SK-N-SH treated with all-trans-retinoic acid at 6 μM for 48 hours (cell line): Measurements from ENCODE around the gene GSS.

Experiments
- ATAC-seq: fragments of 200-7000 bp; cut with Tn5 transposase; 3 replicates; pipeline ENCODE4 v1.9.1; 2020; ENCODE audit warnings: mild to moderate bottlenecking, moderate library complexity
- ARNTL ChIP-seq: fragments of 450-650 bp; formaldehyde crosslinking; IDR thresholded peaks from 2 replicates; pipeline ENCODE4 v1.5.0; 2020; ENCODE audit warnings: low read depth, mild to moderate bottlenecking, moderate library complexity, borderline replicate concordance
- BACH2 ChIP-seq: fragments of 250-450 bp; sonication (Bioruptor Pico); IDR thresholded peaks from 2 replicates; pipeline ENCODE4 v1.9.0; 2021; ENCODE audit warnings: mild to moderate bottlenecking, borderline replicate concordance
- CSDC2 ChIP-seq: fragments of 250-450 bp; sonication (Bioruptor Pico); IDR thresholded peaks from 2 replicates; pipeline ENCODE4 v1.5.0; 2020; ENCODE audit warnings: mild to moderate bottlenecking, moderate library complexity
- ESRRG ChIP-seq: fragments of 250-450 bp; sonication (Bioruptor Pico); IDR thresholded peaks from 2 replicates; pipeline ENCODE4 v1.6.1; 2021; ENCODE audit warnings: mild to moderate bottlenecking
- GLIS3 ChIP-seq: fragments of 250-450 bp; sonication (Bioruptor Pico); IDR thresholded peaks from 2 replicates; pipeline ENCODE4 v1.5.0; 2020; ENCODE audit warnings: mild to moderate bottlenecking, moderate library complexity
- ISL1 ChIP-seq: fragments of 250-450 bp; sonication (Bioruptor Pico); IDR thresholded peaks from 2 replicates; pipeline ENCODE4 v2.1.2; 2022; ENCODE audit warnings: mild to moderate bottlenecking, moderate library complexity
- OSR1 ChIP-seq: fragments of 250-450 bp; sonication (Bioruptor Pico); IDR thresholded peaks from 2 replicates; pipeline ENCODE4 v1.8.0; 2022; ENCODE audit warnings: moderate library complexity, mild to moderate bottlenecking, inconsistent platforms
- PPARA ChIP-seq: fragments of 250-450 bp; sonication (Bioruptor Pico); IDR thresholded peaks from 2 replicates; pipeline ENCODE4 v1.5.0; 2020; ENCODE audit warnings: mild to moderate bottlenecking, borderline replicate concordance
- RARB ChIP-seq: fragments of 250-450 bp; sonication (Bioruptor Pico); IDR thresholded peaks from 2 replicates; pipeline ENCODE4 v1.8.0; 2021; ENCODE audit warnings: mild to moderate bottlenecking, moderate library complexity
- SNAI2 ChIP-seq: fragments of 250-450 bp; sonication (Bioruptor Pico); IDR thresholded peaks from 2 replicates; pipeline ENCODE4 v1.5.0; 2020; ENCODE audit warnings: mild to moderate bottlenecking, moderate library complexity
- TCF4 ChIP-seq: fragments of 250-450 bp; sonication (Bioruptor Pico); IDR thresholded peaks from 2 replicates; pipeline ENCODE4 v1.8.0; 2021; ENCODE audit warnings: mild to moderate bottlenecking, moderate library complexity, borderline replicate concordance
- ZC3H10 ChIP-seq: fragments of 250-450 bp; sonication (Bioruptor Pico); IDR thresholded peaks from 2 replicates; pipeline ENCODE4 v1.5.1; 2021; ENCODE audit warnings: mild to moderate bottlenecking, moderate library complexity
- ZFP30 ChIP-seq: fragments of 450-650 bp; formaldehyde crosslinking; IDR thresholded peaks from 2 replicates; pipeline ENCODE4 v1.5.0; 2022; ENCODE audit warnings: mild to moderate bottlenecking, moderate library complexity
- ZNF70 ChIP-seq: fragments of 450-650 bp; formaldehyde crosslinking; IDR thresholded peaks from 2 replicates; pipeline ENCODE4 v1.5.0; 2020; ENCODE audit warnings: mild to moderate bottlenecking, moderate library complexity
- TF ChIP-seq, protein P1 (sequence below): fragments of 250-450 bp; sonication (Bioruptor Pico); IDR thresholded peaks from 2 replicates; pipeline ENCODE4 v1.5.1; 2021; ENCODE audit warnings: mild to moderate bottlenecking, moderate library complexity
- TF ChIP-seq, protein P2 (sequence below): fragments of 250-450 bp; sonication (Bioruptor Pico); IDR thresholded peaks from 2 replicates; pipeline ENCODE4 v1.5.0; 2020; ENCODE audit warnings: mild to moderate bottlenecking, moderate library complexity
- TF ChIP-seq, protein P3 (sequence below): fragments of 250-450 bp; sonication (Bioruptor Pico); IDR thresholded peaks from 2 replicates; pipeline ENCODE4 v1.8.0; 2020; ENCODE audit warnings: mild to moderate bottlenecking, moderate library complexity, borderline replicate concordance
- TF ChIP-seq, protein P4 (sequence below): fragments of 250-450 bp; sonication (Bioruptor Pico); IDR thresholded peaks from 2 replicates; pipeline ENCODE4 v1.5.1; 2020; ENCODE audit warnings: low read depth, mild to moderate bottlenecking, moderate library complexity

GSS gene

DNA sequence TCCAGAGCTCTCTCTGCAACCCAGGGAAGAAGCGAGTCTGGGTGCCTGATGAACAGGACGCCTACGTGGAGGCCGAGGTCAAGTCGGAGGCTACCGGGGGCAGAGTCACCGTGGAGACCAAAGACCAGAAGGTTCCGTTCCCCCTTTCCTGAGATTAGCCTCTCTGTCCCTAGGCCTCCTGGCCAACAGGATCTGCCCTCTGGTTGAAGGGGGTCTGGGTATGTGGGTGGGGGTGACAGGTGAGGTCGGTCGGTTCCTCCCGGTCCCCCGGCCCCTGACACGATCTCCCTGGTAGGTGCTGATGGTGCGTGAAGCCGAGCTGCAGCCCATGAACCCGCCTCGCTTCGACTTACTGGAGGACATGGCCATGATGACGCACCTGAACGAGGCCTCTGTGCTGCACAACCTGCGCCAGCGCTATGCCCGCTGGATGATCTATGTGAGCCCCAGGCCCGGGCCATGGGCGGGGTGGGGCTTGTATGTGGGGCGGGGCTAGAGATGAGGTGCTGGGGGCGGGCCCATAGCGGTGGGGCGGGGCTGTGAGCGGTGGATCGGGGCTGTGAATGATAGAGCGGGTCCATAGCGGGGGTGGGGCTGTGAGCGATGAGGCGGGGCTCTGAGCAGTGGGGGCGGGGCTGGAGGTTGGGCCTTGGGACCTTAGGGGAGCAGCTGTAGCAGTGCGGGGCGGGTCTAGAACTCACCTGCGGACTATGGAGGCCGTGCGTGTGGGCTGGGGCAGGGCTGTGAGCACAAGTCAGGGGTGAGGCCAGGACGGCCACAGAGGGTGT is 24.0 kb upstream of the GSS start:
- no peak for ATAC-seq
- TF ChIP-seq ARNTL (CRISPR knock-in tag) = no peak
- TF ChIP-seq ZFP30 (CRISPR knock-in tag) = no peak
- no peak for TF ChIP-seq BACH2 (CRISPR knock-in tag)
- TF ChIP-seq CSDC2 (CRISPR knock-in tag) = no peak
- TF ChIP-seq, protein P1, sequence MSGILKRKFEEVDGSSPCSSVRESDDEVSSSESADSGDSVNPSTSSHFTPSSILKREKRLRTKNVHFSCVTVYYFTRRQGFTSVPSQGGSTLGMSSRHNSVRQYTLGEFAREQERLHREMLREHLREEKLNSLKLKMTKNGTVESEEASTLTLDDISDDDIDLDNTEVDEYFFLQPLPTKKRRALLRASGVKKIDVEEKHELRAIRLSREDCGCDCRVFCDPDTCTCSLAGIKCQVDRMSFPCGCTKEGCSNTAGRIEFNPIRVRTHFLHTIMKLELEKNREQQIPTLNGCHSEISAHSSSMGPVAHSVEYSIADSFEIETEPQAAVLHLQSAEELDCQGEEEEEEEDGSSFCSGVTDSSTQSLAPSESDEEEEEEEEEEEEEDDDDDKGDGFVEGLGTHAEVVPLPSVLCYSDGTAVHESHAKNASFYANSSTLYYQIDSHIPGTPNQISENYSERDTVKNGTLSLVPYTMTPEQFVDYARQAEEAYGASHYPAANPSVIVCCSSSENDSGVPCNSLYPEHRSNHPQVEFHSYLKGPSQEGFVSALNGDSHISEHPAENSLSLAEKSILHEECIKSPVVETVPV (CRISPR knock-in tag) = no peak
- TF ChIP-seq ISL1 (CRISPR knock-in tag) = no peak
- no peak for TF ChIP-seq TCF4 (CRISPR knock-in tag)
- TF ChIP-seq SNAI2 (CRISPR knock-in tag) = no peak
- no peak for TF ChIP-seq PPARA (CRISPR knock-in tag)
- TF ChIP-seq ZC3H10 = no peak
- TF ChIP-seq RARB (CRISPR knock-in tag) = no peak
- TF ChIP-seq OSR1 (CRISPR knock-in tag) = no peak
- TF ChIP-seq, protein P2, sequence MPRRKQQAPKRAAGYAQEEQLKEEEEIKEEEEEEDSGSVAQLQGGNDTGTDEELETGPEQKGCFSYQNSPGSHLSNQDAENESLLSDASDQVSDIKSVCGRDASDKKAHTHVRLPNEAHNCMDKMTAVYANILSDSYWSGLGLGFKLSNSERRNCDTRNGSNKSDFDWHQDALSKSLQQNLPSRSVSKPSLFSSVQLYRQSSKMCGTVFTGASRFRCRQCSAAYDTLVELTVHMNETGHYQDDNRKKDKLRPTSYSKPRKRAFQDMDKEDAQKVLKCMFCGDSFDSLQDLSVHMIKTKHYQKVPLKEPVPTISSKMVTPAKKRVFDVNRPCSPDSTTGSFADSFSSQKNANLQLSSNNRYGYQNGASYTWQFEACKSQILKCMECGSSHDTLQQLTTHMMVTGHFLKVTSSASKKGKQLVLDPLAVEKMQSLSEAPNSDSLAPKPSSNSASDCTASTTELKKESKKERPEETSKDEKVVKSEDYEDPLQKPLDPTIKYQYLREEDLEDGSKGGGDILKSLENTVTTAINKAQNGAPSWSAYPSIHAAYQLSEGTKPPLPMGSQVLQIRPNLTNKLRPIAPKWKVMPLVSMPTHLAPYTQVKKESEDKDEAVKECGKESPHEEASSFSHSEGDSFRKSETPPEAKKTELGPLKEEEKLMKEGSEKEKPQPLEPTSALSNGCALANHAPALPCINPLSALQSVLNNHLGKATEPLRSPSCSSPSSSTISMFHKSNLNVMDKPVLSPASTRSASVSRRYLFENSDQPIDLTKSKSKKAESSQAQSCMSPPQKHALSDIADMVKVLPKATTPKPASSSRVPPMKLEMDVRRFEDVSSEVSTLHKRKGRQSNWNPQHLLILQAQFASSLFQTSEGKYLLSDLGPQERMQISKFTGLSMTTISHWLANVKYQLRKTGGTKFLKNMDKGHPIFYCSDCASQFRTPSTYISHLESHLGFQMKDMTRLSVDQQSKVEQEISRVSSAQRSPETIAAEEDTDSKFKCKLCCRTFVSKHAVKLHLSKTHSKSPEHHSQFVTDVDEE = no peak
- no peak for TF ChIP-seq GLIS3 (CRISPR knock-in tag)
- TF ChIP-seq, protein P3, sequence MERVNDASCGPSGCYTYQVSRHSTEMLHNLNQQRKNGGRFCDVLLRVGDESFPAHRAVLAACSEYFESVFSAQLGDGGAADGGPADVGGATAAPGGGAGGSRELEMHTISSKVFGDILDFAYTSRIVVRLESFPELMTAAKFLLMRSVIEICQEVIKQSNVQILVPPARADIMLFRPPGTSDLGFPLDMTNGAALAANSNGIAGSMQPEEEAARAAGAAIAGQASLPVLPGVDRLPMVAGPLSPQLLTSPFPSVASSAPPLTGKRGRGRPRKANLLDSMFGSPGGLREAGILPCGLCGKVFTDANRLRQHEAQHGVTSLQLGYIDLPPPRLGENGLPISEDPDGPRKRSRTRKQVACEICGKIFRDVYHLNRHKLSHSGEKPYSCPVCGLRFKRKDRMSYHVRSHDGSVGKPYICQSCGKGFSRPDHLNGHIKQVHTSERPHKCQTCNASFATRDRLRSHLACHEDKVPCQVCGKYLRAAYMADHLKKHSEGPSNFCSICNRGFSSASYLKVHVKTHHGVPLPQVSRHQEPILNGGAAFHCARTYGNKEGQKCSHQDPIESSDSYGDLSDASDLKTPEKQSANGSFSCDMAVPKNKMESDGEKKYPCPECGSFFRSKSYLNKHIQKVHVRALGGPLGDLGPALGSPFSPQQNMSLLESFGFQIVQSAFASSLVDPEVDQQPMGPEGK (CRISPR knock-in tag) = no peak
- no peak for TF ChIP-seq ESRRG

DNA sequence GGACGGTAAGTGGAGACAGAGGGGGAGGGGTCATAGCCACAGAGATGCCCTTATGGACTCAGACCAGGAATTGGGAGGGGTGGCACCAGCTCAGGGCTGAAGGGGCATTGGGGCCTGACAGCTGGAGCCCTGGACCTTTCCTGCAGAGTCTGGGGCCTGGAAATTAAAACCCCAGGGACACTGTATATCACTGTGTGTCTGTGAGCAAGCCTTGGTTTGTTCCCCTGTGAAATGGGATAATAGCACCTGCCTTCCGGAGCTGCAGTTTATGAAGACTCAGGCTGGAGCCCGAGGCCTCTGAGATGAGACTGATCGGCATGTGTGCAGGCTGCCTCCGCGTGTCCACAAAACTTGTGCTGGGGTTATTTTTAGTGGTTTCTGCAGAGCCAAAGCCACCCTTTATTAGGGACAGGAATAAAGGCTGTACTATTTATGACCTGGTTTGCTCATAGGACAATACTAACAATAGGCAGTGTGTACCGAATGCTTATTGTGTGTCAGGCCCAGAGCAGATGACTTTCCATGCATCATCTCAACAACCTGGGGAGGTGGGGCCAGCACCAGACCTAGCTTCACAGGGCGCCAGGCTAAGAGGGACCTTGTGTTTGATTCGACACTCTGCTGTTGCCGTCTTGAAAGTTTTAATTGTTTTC is 22.6 kb upstream of the GSS start:
- no peak for ATAC-seq
- no peak for TF ChIP-seq ESRRG
- TF ChIP-seq, protein P2 = no peak
- TF ChIP-seq SNAI2 (CRISPR knock-in tag) = no peak
- no peak for TF ChIP-seq BACH2 (CRISPR knock-in tag)
- TF ChIP-seq OSR1 (CRISPR knock-in tag) = no peak
- no peak for TF ChIP-seq ZNF70 (CRISPR knock-in tag)
- no peak for TF ChIP-seq ZFP30 (CRISPR knock-in tag)
- no peak for TF ChIP-seq ISL1 (CRISPR knock-in tag)
- TF ChIP-seq, protein P4, sequence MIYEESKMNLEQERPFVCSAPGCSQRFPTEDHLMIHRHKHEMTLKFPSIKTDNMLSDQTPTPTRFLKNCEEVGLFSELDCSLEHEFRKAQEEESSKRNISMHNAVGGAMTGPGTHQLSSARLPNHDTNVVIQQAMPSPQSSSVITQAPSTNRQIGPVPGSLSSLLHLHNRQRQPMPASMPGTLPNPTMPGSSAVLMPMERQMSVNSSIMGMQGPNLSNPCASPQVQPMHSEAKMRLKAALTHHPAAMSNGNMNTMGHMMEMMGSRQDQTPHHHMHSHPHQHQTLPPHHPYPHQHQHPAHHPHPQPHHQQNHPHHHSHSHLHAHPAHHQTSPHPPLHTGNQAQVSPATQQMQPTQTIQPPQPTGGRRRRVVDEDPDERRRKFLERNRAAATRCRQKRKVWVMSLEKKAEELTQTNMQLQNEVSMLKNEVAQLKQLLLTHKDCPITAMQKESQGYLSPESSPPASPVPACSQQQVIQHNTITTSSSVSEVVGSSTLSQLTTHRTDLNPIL (CRISPR knock-in tag) = no peak
- TF ChIP-seq PPARA (CRISPR knock-in tag) = no peak
- TF ChIP-seq, all 23 proteins: peak for 0
